PC-9 (cell line): ENCODE measurements around the gene SCG2.

Experiments
- CTCF ChIP-seq: fragments of 200-600 bp; sonication (generic); conservative IDR thresholded peaks from 2 replicates; pipeline ENCODE4 v1.6.1; 2017; ENCODE audit warnings: mixed run types, antibody characterized with exemption, mild to moderate bottlenecking, moderate library complexity
- EZH2 ChIP-seq: fragments of 200-600 bp; sonication (generic); IDR thresholded peaks from 2 replicates; pipeline ENCODE4 v1.8.0; 2017; ENCODE audit warnings: antibody characterized with exemption, low read depth

- no peak for TF ChIP-seq EZH2
- no peak for TF ChIP-seq CTCF
These were observed 2.4 kb downstream of the SCG2 start for GRCh38 chr2:223599640-223600380.
